GM19328 (cell line): ENCODE measurements around the gene DHRS3.

ENCODE experiments used
- ATAC-seq: cut with Tn5 transposase; IDR thresholded peaks from one replicate; pipeline ENCODE4 v1.9.1; 2021; ENCODE audit warnings: mild to moderate bottlenecking, moderate library complexity; ENCODE audit not compliant: unreplicated experiment

DHRS3 gene

DNA sequence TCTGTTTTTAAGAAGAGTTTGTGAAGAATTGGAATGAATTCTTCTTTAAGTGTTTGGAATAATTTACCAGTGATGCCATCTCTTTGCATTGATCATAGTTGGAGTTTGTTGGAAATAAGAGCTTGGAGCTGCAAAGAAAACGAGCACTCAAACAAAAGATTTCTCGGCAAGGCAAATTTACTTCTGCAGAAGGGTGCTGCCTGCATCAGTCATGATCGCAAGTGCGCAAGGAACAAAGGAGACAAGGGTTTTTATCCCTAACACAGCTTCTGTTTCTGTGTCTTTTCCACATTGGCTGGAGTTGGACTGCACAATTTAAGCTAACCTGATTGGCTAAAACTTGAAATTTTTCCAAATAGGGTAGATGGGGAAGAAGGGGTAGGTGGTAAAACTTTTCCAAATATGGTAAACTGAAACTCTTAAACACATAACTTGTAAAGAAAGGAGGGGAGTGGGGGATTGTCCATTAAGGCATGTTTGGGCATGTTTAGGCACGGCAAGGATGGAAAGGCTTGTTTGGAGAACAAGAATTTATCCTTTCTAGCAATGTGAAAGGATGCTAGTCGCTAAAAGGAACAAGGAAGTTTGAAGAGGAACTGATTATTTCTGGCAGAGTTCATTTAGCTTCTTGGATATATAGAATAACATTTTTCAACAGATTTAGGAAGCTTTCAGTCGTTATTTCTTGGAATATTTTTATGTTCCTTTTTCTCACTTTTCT lies 22.4 kb upstream of the DHRS3 start:
- ATAC-seq = no peak

DNA sequence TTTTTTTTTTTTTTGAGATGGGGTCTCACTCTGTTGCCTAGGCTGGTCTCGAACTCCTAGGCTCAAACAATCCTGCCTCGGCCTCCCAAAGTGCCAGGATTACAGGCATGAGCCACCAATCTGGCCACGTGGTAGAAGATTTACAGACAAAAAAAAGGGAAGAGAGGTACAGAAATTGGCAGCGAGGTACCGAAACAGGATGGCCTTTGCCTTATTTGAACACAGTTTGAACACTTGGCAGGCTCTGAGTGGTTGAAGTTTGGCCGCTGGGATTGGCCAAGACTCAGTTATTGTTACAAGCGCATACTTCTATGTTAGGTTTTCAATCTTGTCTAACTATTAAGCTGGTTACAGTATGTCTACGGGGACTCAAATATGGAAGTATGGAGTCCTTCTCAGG lies 19.7 kb upstream of the DHRS3 start:
- no peak for ATAC-seq

DNA sequence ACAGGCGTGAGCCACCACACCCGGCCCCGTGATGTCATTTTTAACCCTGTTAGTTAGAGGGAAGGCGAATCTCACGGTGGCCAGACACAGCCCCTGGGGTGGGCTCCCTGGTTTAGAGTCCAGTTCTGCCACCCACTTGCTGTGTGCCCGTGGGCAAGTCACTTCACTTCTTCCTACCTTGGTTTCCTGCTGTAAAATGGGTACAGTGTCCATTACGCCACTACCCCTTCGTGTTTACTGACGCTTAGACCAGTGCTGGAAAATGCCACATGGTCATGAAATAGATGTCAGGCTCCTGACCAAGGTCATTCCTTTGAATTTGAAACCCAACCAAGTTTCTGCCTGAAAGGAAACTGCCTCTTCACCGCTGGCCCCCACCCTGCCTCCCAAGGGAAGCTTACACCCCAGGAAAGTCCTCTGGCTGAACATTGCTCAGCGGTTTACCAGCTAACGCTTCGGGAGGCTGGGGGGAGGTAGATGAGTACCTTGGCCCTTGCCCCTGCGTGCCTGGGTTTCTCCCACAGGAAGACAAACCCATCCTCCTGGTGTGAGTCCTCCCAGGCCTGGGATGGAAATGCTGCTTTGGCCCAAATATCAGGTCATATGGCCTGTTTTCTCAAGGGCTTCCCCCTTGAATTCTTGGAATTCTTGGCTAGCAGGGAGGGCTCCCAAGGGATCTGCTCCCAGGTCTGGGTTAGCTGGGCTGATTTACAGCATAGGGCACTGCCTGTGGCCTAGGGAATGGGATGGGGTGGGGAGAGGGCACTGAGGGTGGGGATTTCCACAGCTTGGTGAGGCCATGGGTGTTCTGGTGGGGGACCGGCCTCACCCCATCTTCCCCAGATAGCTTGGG lies 18.3 kb upstream of the DHRS3 start:
- no peak for ATAC-seq

DNA sequence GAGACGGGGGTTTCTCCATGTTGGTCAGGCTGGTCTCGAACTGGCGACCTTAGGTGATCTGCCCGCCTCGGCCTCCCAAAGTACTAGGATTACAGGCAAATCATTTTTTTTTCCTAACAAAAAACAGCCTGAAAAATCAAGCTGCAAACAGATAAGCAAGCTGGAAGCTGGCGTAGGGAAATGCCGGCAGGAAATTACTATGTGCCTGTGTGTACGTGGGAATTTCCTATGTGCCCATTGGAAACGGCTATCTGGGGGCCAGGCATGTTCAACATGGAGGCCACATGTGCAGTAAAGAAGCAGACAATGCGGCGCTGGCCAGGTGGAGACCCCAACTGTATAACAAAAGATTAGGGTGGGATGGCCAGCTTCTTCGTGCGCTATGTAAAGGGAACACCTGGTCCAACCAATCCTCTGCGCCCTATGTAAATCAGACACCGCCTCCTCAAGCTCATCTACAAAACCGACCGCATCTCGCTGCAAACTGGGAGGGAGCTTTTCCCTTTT lies 16.7 kb upstream of the DHRS3 start:
- no peak for ATAC-seq

DNA sequence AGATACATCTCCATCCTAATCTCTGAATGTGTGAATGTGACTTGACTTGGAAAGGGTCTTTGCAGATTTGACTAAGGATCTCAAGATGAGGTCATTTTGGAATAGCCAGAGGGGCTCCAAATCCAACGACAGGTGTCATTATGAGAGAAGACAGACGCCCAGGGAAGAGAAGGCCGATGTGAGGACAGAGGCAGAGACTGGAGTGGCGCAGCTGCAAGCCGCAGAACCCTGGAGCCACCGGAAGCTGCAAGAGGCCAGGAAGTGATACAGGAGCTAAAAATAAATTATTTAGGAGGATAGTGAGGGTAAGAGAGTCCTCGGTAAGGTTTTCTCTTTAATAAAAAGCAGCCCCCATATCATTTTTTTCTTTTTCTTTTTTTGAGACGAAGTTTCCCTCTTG lies 16.1 kb upstream of the DHRS3 start:
- ATAC-seq = no peak

DNA sequence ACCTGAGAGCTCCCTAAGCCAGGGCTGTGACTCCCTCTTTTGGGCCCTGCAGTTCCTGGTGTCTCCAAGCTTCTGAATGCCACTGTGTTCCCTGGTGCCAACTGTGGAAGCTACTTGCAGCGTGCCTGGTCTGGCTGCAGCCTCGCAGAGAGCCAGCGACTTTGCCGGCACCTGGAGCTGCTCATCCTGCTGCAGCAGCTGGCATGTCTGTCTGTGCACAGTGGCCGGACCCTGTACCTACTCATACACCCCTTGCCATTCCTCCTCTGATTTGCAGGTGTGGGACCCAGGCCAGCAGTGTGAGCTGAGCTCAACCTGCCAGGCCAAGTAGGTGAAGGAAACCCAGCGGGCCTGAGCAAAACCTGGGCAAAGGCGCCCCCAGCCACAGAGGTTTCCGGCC lies 13.6 kb upstream of the DHRS3 start:
- no peak for ATAC-seq

DNA sequence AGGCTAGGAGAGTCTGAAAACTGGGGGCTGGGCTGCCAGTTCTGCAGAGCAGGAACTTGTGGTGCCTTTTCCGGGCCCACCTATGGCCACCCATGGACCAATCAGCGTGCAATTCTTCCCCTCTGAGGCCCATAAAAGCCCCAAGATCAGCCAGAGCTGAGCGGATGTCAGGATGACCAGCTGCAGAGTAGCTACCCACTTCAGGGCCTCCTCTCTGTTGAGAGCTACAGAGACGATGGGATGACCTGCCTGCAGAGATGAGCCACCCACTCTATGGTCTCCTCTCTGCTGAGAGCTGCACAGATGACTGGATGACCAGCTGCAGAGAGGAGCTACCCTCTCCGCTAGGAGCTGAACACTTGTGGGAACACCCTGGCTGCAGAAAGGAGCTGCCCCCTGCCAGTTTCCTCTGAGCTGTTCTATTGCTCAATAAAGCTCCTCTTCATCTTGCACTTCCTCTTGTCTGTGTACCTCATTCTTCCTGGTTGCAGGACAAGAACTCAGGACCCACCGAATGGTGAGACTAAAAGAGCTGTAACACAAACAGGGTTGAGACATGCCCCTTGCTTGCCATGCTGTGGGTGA lies 13.0 kb upstream of the DHRS3 start:
- ATAC-seq = no peak

DNA sequence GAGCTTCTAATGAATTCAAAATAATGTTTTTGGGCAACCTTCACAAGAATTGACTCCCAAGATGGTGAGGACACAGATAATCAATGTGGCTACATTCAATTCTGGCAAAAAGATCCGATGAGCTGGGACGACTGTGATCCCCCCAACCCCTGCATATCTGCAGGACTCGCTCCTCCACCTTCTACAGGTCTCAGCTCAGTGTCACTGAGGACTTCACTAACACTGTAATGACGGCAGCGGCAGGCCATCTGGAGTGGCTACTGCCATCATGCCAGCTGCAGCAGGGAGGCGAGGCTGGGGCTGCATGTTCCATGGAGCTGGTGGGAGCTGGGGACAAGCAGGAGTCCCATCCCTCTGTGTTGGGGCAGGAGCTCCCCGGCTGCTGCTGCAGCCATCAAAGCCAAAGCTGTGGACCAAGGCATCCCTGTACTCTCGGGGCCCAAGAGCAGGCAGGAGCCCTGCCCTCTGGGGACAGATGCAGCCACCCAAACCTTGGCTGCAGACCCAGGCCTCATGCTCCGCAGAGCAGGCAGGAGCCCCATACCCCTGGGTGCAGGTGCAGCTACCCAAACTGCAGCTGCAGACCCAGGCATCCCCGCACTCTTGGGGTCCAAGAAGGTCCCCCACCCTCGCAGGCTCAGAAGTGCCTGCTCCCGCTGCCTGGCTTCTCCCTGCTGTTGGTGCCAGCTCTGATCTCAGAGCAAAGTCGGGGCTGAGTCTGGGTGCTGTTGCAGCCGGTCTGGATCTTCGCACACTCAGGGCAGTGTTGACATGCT lies 12.2 kb upstream of the DHRS3 start:
- no peak for ATAC-seq

DNA sequence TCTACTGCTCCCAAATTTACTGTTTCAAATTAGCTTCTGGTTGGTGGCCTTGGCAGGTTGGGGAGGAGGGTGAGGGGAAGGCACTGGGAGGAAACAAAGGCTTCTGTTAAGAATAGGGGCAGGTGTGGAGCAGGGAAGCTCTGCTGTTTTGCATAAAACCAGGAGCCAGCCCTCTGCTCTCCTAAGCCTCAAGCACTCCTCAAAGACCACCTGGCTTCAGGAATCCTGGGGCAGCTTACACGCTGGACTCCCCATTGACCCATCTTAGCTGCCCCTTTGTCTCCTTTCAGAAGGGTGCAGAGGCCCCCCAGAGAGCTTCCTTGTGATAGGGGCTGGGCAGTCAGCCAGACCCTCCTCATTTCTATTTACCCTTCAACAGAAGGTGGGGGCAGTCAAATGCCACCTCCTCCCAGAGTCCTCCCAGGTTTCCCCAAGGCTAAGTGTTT lies 11.5 kb upstream of the DHRS3 start:
- ATAC-seq = no peak

DNA sequence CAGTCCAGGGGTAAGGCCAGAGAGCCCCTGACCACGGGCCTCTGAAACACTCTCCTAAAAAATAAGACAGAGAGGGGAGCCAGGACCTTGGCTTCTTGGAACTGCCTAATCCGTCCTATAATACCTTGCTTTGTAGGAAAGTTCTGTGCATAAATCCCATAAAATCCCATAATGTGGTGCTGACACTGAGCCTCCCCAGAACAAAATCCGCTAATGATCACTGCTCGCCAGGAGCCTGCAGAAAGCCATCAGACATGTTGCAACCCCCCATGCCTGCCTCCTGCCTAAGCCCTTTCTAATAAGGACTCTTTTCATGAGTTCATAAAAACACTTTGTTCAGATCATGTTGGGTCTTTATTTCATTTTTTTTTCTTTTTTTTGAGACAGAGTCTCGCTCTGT lies 9.3 kb upstream of the DHRS3 start:
- no peak for ATAC-seq

DNA sequence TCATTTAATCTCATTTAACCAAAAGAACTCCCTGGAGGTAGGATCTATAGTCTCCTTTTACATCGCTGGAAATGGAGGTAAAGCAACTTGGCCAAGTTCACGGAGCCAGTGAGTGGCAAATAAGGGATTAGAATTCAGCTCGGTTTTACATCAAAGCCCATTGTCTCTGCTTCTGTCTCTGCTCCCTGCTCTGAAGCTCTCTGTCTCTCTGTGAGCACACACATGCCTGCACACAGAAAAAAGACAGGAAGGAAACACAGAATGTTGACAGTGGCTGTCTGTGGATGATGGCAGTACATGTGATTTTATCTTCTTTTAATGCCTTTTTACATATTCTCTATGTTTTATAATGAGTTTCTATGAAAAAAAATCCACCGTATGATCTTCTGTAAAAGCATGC lies 8.9 kb upstream of the DHRS3 start:
- ATAC-seq = no peak

DNA sequence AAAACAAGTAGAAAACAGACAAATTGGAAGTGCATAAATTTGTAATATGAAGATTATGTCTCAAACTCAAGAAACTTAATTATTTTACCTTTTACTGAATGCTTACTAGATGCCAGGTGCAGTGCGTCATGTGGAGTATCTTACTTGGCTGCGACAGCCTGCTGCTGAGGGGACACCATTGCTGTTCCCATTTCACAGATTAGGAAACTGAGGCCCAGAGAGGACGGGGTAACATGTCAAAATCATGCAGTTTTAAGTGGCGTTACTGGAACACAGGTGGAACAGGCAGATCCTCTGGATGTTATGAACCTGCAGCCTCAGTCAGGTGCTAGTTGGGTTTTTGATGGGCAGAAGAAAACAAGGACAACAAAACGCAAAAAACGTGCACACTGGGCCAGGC lies 7.3 kb upstream of the DHRS3 start:
- no peak for ATAC-seq

DNA sequence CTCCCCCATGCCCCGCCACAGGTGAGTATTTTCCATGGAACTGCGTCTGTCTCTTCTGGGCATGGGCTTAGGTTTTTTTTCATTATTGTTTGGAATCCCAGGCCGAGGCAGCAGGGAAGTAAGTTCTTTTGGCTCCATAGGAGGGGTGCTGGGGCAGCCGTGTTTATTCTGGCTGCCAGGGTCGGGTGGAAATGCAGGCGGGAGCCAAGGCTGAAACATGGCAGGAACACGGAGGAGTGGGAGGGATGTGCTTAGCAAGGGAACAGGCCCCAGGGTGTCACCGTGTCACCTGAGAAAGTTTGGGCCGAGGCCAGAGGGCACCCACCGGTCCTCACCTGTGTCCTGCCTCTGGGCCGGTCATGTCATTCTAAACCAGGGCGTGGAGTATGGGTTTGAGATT lies 4.5 kb upstream of the DHRS3 start:
- no peak for ATAC-seq

DNA sequence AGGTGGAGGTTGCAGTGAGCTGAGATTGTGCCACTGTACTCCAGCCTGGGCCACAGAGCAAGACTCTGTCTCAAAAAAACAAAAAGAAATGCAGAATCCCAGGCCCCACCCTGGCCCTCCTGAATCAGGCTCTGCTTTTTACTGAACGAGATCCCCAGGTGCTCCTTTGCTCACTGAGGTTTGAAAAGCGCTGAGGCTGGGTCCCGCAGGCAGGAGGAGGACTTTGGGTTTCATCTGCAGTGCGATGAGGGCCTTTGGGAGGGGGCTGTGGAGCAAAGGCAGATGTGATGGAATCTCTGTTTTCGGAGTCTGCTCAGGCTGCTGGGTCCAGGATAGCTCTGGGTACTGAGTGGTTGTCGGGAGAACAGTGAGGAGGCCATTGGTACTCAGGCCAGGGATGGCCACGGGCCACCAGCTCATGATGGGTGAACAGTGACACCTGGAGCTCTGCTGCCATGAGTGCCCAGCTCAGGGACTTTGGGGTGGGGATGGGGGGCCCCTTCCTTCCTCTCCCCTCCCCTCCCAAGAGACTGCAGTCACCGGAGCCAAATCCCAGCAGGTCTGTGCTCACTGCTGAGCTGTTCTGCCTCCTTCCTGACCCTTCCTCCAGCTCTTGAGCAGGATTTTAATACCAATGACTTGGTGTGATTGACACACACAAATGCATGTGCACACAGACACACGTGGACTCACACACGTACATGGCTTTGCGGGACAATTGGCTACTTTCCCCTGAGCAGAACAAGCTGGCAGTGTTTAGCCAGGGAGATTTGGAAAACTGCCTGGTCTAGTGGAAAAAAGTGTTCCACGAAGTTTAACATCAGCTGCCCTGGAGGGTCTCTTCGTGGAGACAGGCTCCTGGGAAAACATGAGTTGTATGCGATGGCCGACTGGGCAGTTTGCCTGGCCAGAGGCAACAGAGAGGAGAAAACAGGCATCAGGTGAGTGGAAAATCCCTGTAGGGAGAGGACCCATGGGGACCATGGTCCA lies 3.6 kb upstream of the DHRS3 start:
- no peak for ATAC-seq

DNA sequence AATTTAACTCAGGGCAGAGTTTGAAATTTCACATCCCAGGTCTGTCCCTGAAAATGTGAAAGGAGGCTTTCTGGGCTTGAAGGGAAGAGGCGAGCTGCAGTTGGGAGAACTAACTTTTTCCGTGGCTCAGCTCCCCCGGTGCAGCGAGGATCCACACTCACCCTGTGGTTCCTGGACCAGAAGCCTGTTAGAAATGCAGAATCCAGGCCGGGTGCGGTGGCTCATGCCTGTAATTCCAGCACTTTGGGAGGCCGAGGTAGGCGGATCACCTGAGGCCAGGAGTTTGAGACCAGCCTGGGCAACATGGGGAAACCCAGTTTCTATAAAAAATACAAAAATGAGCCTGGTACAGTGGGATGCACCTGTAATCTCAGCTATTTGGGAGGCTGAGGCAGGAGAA lies 2.9 kb upstream of the DHRS3 start:
- ATAC-seq = no peak

DNA sequence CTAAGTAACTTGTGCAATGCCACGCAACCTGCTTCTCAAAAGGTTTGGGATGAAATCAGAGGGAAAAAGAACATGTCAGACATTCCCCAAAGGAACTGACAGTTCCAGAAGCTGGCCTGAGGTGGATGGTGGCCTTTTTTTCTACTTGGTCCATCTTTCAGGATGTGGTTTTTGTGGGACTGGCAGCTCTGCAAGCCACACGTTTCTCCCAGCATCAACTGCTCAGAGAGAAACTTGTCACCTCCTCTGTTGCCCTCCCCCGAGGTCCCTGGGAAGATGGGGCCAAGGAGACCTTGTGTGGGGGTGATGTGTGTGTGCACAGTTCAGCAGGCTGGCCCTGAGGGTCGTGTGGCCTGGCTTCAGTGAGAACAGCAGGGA lies 2.5 kb upstream of the DHRS3 start:
- no peak for ATAC-seq

DNA sequence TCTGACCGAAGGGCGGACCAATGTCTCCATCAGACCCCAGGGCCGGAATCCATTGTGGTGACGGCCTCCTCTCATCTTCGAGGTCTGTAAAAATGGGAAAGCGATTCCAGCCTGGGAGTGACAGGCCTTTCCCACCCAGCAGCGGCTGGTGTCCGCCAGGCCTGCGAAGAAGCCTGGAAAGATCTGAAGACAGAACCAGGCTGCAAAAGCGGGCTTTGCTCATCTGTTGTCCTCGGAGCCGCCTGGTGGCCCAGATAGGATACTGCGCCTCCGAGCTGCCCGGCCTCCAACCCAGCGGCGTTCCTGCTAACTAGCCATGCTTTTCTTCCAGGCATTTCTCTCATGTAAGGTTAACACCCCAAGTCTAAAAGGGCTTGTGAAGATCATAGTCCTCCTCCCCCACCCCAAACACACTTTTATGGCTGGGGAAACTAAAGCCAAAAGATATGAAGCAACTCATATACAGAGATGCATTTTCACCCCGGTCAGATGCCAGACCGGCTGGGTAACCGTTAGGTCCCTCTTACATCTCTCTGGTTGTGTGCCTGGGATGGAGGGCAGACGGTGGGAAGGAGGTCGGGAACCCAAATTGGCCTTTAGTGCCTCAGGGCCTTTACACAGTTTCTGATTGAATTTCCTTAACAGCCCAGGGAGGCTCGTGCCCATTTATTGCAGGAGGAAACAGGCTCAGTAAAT lies 1.9 kb upstream of the DHRS3 start:
- no peak for ATAC-seq

DNA sequence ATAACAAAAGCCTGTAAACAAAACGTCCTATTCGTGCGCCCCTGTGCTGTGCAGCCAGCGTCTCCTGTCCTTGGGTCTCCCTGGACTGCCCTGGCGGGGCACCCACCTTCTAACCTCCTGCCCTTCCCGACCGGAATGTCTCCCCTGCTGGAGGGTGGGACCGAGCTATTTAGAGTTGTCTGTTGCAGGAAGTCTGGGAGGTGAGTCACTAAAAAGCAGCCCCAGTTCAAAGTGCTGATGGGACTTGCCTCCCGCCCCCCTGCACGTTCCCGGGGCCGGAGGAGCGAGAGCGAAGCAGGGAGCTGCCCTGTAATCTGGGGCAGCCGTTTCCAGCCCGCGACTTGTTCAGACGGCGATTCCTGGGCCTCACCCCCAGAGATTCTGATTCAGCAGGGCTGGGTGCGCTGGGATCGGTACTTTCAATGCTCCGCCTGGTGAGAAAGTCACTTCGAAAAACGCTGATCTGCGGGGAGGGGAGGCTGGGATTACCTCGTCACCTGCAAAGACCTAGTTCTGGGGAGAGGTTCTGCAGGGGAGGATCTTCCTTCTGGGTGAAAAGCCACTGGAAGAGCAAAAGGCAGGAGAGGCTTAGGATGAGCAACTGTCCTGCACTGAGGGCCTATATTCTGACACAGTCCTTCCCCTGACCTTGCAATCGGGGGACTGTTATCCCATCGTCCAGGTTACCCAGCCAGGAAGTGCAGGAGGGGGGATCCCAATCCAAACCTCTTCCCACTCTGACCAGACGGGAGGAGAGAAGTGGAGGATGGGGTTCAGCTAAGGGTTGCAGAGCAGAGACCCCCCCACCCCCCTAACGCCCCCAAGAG lies 1.2 kb upstream of the DHRS3 start:
- no peak for ATAC-seq

DNA sequence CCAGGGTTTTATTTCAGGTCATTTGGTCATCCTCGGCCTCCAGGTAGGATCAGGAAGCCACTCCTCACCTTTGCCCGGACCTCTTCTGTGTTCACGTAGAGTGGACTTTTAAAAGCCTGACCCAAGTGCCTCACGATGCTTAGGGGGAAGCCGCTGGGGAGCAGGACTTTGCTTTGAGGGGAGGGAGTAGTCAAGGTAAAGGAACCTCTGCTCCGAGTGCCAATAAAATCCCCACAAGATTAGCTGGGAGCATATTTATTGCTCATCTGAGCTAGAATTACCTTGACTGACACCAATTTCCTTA lies 603 bp upstream of the DHRS3 start:
- no peak for ATAC-seq
